ENCODE data around the gene GJD4.

DNA sequence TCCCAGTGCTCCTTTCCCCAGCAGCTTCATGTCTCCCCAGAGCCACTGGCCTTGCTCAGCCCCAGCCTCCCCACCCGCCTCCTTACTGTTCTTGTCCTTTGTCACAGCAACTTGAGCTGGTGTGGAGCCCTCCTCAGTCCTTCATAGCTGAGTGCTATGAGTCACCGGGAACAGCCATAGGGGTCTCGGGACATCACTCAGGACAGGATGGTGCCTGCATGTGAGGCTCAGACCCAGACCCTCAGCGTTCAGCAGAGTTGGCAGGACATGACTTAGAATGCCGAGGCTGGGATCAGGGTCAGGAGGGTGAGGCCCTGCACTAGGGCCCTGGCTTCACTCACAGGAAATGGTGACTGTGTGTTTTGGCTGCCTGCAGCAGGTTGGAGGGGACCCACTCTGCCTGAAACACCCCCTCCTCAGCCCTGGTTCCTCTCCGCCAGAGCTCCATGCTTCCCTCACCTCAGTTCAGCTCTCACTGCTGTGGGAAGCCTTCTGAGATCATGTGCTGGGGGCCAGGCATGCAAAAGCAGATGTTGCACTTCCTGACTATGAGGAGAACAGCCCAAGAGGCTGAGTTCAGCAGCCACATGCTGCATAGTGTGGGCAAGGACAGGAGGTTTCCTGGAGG, 40.7 kb upstream of the GJD4 start:
- peak in 2 of 3 donors; percentile 42 to 53 for TF ChIP-seq POLR2AphosphoS5 (IDR thresholded peaks at IDR 0.05)
- TF ChIP-seq, protein P1, sequence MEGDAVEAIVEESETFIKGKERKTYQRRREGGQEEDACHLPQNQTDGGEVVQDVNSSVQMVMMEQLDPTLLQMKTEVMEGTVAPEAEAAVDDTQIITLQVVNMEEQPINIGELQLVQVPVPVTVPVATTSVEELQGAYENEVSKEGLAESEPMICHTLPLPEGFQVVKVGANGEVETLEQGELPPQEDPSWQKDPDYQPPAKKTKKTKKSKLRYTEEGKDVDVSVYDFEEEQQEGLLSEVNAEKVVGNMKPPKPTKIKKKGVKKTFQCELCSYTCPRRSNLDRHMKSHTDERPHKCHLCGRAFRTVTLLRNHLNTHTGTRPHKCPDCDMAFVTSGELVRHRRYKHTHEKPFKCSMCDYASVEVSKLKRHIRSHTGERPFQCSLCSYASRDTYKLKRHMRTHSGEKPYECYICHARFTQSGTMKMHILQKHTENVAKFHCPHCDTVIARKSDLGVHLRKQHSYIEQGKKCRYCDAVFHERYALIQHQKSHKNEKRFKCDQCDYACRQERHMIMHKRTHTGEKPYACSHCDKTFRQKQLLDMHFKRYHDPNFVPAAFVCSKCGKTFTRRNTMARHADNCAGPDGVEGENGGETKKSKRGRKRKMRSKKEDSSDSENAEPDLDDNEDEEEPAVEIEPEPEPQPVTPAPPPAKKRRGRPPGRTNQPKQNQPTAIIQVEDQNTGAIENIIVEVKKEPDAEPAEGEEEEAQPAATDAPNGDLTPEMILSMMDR (IDR thresholded peaks at IDR 0.05 in 8 of 11, conservative IDR thresholded peaks at IDR 0.05 in 3 of 11): no peak
- TF ChIP-seq POLR2A (IDR thresholded peaks at IDR 0.05): no peak
